ENCODE results near the gene NCR1.
"Not testable (repeated sequence)": the region's sequence is repeated elsewhere in the genome, so short reads cannot be mapped to it uniquely, and the experiment has no call there.

GRCh38 chr19:54899646-54900045, 6.3 kb upstream of the NCR1 start:
- not testable (repeated sequence) for TF ChIP-seq MEF2A (IDR thresholded peaks at IDR 0.05; ENCODE audit: insufficient read depth, low read depth, low read length); NR2C2 (IDR thresholded peaks at IDR 0.05; ENCODE audit: borderline replicate concordance, control insufficient read depth, insufficient read length, low read depth)
